CMK (cell line): ENCODE measurements around the gene ARMH3.
"Not testable (repeated sequence)": the region's sequence is repeated elsewhere in the genome, so short reads cannot be mapped to it uniquely, and the experiment has no call there.

Experiments
- DNase-seq: peaks from one replicate; pipeline ENCODE4 v3.0.0-alpha.2; 2010; ENCODE audit warnings: low read depth

ARMH3 gene

GRCh38 chr10:102055647-102056419 is at the start of gene ARMH3:
Gene ARMH3, minus strand, starts transcription at chr10:102056173. Its CDS starts 16,059 bp downstream, at chr10:102040114.
- DNase-seq: peak; percentile 98

GRCh38 chr10:102102421-102102820 is 46.4 kb upstream of the ARMH3 start:
- no peak for DNase-seq

- no peak for DNase-seq
Observed at GRCh38 chr10:102101152-102101551, 45.2 kb upstream of the ARMH3 start.

GRCh38 chr10:102096449-102096848 is 40.5 kb upstream of the ARMH3 start:
- no peak for DNase-seq

- DNase-seq: no peak
Observed at GRCh38 chr10:102090772-102091171, 34.8 kb upstream of the ARMH3 start.

GRCh38 chr10:102086196-102086595 is 30.2 kb upstream of the ARMH3 start:
- DNase-seq: no peak

GRCh38 chr10:102085336-102085735 is 29.4 kb upstream of the ARMH3 start:
- DNase-seq: no peak

GRCh38 chr10:102083541-102083940 is 27.6 kb upstream of the ARMH3 start:
- DNase-seq: no peak

- peak; percentile 78 for DNase-seq
Observed at GRCh38 chr10:102072673-102073527, 16.9 kb upstream of the ARMH3 start.

- DNase-seq: no peak
Observed at GRCh38 chr10:102069071-102069470, 13.1 kb upstream of the ARMH3 start.

GRCh38 chr10:102068216-102068615 is 12.2 kb upstream of the ARMH3 start:
- DNase-seq: no peak

- DNase-seq: no peak
Observed at GRCh38 chr10:102067091-102067916, 11.3 kb upstream of the ARMH3 start.

GRCh38 chr10:102066399-102067088 is 10.6 kb upstream of the ARMH3 start:
- no peak for DNase-seq

GRCh38 chr10:102065561-102066398 is 9.8 kb upstream of the ARMH3 start:
- no peak for DNase-seq

- peak; percentile 89 for DNase-seq
Observed at GRCh38 chr10:102064868-102065560, 9.0 kb upstream of the ARMH3 start, which contains the start of gene HPS6. Gene HPS6, plus strand, starts transcription at chr10:102065349. Its CDS starts 126 bp downstream, at chr10:102065475.

GRCh38 chr10:102064503-102064867 is 8.5 kb upstream of the ARMH3 start:
- no peak for DNase-seq

GRCh38 chr10:102059987-102060386 is 4.0 kb upstream of the ARMH3 start:
- DNase-seq: no peak

- DNase-seq: not testable (repeated sequence)
Observed at GRCh38 chr10:102054881-102055646, 909 bp downstream of the ARMH3 start.

GRCh38 chr10:102046095-102046494 is 9.9 kb downstream of the ARMH3 start:
- no peak for DNase-seq
